Activated gamma-delta T cell treated with anti-CD3 and anti-CD28 coated beads, Interleukin-2, amount 50 U/mL, for 16 hours (primary cell): ENCODE measurements around the gene SIL1.
"Not testable (repeated sequence)": the region's sequence is repeated elsewhere in the genome, so short reads cannot be mapped to it uniquely, and the experiment has no call there.

Source experiments
- DNase-seq: peaks from one replicate; pipeline ENCODE4 v3.0.0-alpha.2; 2020; ENCODE audit warnings: low read depth

The SIL1 gene

DNA sequence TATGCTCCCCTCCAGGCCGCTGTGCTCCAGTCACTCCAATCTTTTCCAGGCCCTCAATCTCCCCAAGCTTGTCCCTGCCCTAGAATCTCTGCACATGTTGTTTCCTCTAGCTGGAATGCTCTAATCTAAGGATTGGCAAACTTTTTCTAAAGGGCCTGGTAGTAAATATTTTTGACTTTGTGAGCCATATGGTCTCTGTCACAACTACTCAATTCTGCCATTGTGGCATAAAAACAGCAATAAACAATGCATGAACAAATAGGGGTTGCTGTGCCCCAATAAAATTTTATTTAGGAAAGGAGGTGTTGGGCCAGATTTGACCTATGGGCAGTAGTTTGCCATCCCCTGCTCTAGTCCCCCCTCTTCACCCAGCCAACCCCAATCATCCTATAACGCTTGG is 172.5 kb downstream of the SIL1 start:
- DNase-seq = no peak

DNA sequence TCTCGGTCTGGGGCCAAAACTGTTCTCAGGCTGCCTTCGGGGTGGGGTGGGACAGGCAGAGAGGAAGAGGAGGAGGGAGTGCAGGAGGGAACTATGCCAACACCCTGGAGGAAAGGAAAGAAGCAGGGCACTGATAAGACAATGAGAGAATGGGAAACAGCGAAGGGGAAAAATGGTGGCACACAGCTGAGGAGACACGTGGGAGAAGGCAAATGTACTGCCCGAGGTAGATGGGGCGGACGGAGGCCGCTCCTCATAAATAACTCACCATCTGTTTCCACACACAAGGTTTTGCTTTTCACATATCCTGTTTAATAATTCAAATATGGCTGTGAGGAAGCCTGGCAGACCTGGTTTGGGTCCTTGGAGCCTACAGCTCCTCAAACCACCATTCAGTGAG is 174.9 kb downstream of the SIL1 start:
- DNase-seq = no peak

DNA sequence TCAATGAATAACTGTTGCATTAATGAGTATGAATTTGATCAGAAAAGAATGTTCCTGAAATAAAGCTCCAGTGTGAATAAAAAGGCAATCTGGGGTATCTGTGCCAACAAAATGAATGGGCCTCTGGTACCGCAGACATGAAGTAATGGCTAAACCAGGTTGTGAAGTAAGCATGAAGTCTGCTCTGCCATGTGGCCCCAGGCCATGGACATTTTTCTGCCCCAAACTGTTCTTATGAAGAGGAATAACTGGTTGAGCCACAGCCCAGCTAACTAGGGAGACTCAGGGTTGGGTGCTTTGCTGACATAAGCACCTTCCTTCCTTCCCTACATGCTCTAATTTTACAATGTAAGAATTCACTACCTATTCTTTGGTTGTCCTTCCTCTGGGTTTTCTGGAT is 175.6 kb downstream of the SIL1 start:
- DNase-seq = no peak

DNA sequence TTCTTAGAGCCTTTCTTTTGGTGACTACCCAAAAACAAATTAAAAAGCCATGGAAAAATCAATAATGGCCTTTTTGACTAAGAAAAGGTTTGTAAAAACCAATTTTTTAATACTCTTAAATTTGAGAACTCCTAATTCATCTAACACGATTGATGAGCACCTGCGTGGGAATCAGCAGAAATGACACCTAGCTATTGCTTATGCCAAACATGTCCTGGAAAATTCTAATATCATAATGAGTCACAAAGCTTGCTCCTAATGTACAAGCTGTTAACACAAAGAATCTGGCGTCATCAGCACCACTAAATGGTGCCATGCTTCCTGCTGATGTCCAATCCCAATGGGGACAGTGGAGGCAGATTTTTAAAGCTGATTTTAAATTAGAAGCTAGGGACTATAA is 176.8 kb downstream of the SIL1 start:
- DNase-seq = no peak

DNA sequence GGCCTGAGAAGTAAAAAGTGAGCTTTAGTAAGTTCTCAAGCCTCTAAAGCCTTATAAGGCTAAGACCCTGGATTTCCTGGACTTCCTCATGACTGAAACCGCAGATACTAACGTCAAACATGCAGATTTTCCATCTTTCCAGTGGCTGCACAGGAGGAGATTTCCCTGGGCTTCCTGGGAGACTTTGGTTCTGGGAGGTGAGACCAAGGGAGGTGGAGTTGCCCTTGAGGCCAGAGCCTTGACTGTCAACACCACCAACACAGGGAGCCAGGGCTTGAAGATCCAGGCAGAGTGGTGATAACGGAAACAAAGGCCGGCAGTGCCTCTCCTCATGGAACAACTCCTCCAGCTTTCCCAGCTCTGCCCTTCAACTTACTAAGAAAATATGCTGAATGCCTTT is 178.3 kb downstream of the SIL1 start:
- no peak for DNase-seq

DNA sequence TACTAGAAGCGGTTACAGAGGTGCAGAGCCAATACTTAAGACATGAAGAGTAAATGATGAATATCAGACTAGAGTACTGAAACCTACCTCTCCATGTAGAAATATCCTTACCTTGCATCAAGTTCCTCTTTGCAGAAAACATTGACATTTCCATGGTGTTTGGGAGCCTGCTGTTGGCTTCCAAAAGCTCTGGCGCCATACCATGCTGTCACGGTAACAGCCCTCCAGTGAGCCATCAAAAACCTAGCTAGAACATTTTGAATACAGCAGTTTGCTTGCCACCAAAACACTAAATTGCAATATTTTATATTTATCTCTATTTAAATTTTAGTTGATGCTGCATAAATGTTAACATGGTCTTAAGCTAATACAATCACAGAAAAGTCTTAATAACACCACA is 179.0 kb downstream of the SIL1 start:
- no peak for DNase-seq

DNA sequence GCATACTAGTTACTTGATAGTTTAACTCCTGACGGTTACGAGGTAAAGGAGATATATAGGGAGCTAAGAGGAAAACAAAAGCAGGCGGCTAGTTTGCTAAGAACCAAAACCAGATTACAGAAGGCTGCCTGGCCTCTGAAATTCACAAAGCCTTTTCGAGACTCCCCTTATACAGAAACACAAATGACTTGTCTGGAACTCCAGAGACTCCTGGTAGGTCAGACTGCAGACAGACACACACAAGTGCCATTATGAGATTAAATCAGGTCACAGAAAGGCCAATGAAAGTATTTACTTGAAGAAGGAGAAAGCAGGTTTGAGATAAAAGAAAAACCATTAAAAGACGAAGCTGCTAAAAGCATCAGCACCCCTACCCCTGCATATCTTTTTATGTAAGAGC is 180.5 kb downstream of the SIL1 start:
- no peak for DNase-seq

DNA sequence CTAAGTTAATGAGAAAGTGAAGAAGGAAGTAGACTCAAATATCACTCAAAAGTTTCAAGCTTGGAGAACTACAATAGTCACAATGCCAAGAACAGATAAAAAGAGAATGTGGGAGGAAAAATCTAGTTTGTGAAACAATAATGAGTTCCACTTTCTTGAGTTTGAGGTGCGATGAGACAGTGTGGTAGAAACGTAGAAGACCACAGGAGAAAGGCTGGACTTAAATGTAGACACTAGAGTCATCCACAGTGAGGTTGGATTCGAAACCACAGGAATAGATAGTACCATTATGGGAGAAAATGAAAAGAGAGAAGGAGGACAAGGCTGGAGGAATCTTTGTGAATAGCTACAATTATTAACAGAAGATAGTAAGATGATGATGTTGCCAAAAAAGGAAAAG is 182.0 kb downstream of the SIL1 start:
- DNase-seq = no peak

DNA sequence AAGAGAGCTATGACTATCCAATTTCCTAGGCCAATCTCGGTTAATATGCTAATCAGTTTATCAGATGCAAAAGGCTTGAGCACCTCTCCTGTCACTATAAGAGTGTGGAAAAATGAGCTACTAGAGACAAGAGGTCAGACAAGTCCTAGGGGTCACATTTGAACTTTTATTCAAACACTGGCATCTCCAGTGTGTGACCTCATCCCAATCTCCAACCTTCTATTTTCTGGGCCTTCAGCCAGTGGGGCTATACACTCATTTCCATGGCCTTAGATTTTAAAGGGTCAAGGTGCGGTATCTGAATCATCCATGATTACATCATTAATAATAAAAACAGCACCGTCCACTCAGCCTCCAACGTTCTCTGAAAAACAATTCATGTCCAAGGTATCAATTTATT is 183.4 kb downstream of the SIL1 start:
- no peak for DNase-seq

DNA sequence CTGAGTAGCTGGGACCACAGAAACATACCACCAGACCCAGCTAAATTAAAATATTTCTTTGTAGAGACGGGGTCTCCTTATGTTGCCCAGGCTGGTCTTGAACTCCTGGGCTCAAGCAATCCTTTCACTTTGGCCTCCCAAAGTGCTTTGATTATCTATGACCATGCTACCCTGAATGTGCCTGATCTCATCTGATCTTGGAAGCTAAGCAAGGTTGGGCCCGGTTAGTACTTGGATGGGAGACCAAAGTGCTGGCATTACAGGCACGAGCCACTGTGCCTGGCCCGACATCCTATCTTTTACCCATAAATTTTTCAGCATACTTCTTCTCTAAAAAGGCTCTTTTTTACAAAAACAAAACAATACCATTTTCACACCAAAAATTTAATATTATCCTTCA is 186.0 kb downstream of the SIL1 start:
- DNase-seq = no peak

DNA sequence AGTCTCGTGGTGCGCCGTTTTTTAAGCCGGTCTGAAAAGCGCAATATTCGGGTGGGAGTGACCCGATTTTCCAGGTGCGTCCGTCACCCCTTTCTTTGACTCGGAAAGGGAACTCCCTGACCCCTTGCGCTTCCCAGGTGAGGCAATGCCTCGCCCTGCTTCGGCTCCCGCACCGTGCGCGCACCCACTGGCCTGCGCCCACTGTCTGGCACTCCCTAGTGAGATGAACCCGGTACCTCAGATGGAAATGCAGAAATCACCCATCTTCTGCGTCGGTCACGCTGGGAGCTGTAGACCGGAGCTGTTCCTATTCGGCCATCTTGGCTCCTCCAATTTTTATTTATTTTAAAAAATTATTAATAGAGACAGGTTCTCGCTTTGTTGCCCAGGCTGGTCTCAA is 187.0 kb downstream of the SIL1 start:
- DNase-seq = not testable (repeated sequence)

DNA sequence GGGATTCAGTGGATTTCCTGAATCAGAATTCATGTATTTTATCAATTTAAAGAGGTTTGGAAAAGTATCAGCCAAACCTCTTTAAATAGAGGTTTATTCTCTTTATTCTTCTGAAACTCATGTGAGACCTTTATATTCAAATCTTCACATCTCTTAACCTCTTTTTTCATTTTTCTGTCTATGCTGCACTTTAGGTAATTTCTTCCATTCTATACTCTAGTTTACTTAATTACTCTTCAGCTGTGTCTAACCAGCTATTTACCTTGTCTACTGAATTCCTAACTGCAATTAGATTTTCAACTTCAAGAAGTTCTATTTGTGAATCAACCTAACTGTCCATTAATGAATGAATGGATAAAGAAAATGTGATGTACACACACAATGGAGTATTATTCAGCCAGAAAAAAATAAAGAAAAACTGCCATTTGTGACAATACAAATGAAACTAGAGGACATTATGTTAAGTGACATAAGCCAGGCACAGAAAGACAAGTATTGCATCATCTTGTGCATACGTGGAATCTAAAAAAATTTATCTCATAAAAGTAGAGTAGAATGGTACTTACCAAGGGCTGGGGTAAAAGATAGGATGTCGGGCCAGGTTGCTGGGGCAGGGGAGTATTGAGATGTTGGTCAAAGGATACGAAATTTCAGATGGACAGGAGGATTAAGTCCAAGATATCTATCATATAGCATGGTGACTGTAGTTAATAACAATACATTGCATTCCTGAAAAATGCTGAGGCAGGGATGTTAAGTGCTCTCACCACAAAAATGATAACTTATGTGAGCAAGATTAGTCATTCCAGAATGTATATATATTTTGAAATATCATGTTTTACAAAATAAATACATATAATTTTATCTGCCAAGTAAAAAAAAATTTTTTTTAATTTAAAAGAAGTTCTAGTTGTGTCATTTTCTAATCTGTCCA is 193.5 kb downstream of the SIL1 start:
- DNase-seq = no peak

DNA sequence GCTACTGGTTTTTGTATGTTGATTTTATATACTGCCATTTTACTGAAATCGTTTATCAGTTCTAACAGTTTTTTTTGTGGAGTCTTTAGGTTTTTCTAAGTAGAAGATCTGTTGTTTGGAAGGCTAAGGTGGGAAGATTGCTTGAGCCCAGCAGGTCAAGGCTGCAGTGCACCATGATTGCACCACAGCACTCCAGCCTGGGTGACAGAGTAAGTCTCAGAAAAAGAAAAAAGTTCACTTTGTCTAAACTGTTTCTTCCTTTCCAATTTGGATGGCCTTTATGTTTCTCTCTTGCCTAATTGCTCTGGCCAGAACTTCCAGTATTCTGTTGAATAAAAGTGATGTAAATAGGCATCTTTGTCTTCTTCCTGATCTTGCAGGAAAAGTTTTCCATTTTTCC is 198.5 kb downstream of the SIL1 start:
- DNase-seq = no peak

DNA sequence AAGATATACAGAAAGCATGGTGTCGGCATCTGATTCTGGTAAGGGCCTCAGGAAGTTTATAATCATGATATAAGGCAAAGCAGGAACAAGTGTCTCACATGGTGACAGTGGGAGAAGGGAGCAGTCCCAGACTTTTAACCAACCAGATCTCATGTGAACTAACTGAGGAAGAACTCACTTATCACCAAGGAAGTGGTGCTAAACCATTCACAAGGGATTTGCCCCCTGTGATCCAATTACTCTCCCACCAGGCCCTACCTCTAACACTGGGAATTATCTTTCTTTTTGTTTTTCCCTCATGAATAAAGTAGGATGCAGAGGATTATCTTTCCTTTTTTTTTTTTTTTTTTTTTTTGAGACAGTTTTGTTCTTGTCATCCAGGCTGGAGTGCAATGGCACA is 199.6 kb downstream of the SIL1 start:
- no peak for DNase-seq

DNA sequence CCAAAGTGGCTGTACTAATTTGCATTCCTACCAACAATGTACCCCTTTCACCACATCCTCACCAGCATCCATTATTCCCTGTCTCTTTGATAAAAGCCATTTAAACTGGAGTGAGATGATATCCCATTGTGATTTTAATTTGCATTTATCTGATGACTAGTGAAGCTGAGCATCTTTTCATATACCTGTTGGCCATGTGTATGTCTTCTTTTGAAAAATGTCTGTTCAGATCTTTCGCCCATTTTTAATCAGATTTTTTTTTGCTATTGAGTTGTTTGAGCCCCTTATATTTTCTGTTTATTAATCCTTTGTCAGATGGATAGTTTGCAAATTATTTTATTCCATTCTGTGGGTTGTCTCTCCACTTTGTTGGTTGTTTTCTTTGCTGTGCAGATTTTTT is 202.0 kb downstream of the SIL1 start:
- no peak for DNase-seq

DNA sequence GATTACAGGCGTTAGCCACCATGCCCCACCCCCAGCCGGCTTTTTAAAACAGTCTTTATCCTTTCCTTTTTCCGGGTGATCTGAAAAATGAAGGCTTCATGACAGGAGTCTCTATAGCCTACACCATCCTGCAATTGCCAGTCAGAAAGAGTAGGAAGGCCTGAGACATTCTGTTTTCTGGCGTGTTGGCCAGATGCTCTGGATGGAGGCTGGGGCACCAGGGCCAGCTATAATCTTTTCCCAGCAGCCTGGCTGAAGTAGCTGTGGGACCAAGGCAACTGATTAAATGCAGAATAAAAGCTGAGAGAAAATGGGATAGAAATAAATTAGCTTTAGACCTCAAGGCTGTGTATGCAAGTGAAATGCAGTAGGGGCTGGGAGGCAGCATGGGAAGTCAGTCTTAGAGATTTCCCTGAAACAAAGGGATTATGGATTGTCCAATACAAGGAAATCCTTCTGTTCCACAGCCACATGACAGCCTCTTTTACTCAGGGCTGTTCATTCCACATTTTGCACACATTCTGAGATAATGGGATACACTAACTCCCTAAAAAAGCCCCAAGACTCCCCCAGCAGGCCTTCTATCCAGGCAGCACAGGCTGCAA is 207.1 kb downstream of the SIL1 start:
- no peak for DNase-seq

DNA sequence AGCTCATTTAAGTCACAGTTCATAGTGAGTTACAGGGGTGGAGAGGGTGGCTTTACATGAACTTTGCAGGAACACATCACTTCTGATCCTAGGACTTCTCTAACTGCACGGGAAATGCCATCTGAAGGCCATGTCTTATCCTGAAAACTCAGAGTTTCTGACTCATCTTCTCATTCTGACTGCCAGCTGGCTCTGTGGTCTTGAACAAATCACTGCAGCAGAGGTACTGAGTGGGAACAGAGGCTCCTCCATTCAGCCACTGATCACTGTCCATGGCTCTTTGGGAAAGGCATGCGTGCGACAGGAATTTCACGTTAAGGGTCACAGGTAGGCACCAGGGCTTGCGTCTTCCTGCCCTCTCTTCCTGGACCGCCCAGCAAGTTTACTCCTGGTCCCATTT is 208.4 kb downstream of the SIL1 start:
- DNase-seq = no peak

DNA sequence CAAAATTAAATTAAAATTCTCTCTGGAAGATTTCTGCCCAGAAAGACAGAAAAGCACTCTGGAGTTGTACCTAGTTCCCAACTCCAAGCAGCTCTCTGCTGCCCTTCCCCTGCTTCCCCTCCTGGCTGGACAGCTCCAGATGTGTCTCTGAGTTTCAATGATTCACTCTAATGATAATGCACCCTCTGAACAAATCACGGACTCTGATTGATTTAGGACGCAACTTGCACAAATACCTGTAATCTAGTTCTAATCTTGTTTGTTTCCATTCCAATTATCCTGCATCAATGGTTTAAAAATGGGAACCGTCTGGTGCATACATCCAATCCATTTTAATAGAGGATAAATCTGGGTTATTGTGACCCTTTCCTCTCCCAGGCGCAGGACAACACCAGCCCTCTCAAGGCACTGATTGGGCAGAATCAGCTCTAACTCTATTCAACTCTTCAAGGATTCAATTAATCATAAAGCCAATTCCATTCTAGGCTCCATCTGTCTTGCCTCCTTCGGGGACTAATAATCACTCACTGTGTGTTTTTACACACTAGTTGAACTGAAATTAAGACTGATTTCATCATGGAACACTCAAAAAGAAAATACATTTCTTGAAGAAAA is 211.9 kb downstream of the SIL1 start:
- DNase-seq = no peak

DNA sequence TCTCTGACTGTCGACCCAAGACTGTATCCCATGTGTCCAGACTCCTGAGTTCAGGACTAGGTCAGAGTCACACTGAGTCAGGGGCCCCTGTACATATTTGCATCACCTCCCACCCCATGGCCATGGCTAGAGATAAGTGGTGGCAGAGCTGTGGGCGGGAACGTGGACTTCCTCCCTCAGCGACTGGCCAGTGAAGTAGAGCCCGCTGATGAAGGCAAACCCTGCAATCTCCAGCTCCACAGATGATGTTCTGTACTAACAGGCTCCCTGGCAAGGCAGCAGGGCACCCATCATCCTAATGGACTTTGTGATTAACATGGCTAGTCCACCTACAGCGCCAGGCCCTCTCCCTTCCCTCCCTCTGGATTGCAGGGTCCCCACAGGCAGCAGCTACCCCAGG is 212.5 kb downstream of the SIL1 start:
- DNase-seq = no peak

DNA sequence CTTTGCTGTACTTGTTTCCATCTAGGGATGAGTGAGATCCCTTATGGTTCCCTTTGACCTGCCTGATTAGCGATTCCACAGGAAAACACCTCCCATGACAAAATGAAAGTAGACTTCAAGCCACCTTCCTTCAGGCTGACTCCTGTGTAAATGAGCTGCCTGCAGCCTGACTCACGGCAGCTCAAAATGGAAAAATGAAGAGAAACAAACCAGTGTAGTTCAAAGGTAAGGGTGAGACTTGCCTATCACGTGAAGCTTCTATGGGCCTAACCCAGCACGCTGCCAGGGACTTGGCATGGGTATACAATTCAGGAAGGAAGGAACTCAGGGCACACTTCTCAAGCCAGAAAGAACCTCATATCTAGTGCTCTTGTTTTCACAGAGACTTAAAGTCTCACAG is 212.9 kb downstream of the SIL1 start:
- no peak for DNase-seq

DNA sequence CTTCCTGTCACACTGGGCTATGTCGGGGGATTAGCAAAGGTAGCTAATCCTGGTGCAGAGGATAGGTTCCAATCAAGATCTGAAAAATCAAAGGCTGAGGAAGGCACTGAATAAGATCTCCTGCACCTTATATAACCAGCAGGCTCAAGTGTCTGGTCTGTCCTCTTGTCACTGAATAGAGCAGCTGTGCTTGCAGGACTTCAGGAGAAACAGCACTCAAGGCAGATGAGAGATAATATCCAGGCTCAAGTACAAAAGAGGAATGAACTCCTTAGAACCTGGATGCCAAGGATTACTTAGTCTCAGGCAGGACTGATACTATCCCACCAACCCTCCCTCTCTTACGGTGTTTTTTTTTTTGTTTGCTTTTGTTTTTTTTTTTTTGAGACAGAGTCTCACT is 214.2 kb downstream of the SIL1 start:
- DNase-seq = no peak

DNA sequence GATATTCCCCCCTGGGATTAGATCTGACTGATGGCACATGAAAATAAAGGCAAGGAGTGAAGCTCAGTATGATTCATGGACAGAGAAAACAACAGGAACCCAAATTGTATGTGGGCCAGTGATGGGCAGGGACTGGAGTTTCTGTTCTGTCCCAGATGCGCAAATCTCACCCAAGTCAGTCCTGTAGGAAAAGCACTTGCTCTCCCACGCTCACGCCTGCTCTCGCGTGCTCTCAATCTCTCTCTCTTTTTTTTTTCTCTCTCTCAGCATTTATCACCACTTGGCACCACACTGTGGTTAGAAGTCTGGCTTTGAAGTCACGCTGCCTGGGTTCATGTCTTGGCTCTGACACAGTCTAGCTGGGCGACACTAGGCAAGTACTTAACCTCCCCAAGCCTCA is 216.6 kb downstream of the SIL1 start:
- DNase-seq = no peak

DNA sequence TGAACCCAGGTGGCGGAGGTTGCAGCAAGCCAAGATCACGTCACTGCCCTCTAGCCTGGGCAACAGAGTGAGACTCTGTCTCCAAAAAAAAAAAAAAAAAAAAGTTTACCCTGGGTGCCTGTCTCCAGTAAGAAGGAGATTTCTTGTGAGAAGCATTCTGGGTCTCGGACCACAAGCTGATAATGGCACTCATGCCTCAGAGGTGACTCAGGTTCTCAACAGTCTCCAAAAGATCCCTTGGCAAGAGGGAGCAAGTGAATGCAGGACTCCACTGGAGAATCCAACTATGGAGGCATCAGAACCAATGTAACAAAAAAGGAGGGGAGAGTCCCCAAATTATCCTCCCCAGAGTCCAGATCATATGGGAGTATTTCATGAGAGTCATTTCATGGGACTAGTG is 217.0 kb downstream of the SIL1 start:
- DNase-seq = no peak
